Suprapubic skin (tissue), 4 donors: ENCODE data around the gene KLF7. TPM values are rescaled to one million over a fixed set of nuclear protein-coding genes. Genes with fewer than 3 reads are reported as not detected.

Experiments
- DNase-seq, 2 donors: peaks; one replicate each; pipeline ENCODE4 v3.0.0-alpha.2; 2019; ENCODE audit warnings: low spot score in 2 of 2
- H3K27ac ChIP-seq: fragments of 200-600 bp; sonication (generic); one replicate; pipeline ENCODE4 v1.5.1; 2019
- H3K27me3 ChIP-seq: fragments of 200-600 bp; sonication (generic); one replicate; pipeline ENCODE4 v1.5.1; 2019
- H3K36me3 ChIP-seq: fragments of 200-600 bp; sonication (generic); one replicate; pipeline ENCODE4 v1.5.1; 2019
- H3K4me1 ChIP-seq: fragments of 200-600 bp; sonication (generic); one replicate; pipeline ENCODE4 v1.5.1; 2019
- H3K4me3 ChIP-seq: fragments of 200-600 bp; sonication (generic); one replicate; pipeline ENCODE4 v1.5.1; 2019; ENCODE audit warnings: mild to moderate bottlenecking
- H3K9me3 ChIP-seq: fragments of 200-600 bp; sonication (generic); one replicate; pipeline ENCODE4 v1.5.1; 2019
- CTCF ChIP-seq, 2 donors: fragments of 200-600 bp in 1 of 2; fragments of 450-650 bp in 1 of 2; sonication (generic) in 1 of 2; IDR thresholded peaks; one replicate each; pipeline ENCODE4 v1.5.1; 2016 to 2019; ENCODE audit warnings: antibody characterized with exemption in 2 of 2, mild to moderate bottlenecking in 1 of 2, moderate library complexity in 1 of 2
- EP300 ChIP-seq: sonication (generic); formaldehyde crosslinking; IDR thresholded peaks from one replicate; pipeline ENCODE4 v1.6.1; 2017; ENCODE audit warnings: antibody characterized with exemption
- POLR2A ChIP-seq, 2 donors: fragments of 450-650 bp; IDR thresholded peaks; one replicate each; pipeline ENCODE4 v1.6.1; 2017; ENCODE audit warnings: antibody characterized with exemption in 2 of 2, mild to moderate bottlenecking in 2 of 2, moderate library complexity in 2 of 2
- POLR2AphosphoS5 ChIP-seq, 3 donors: sonication (generic); formaldehyde crosslinking; IDR thresholded peaks; one replicate each; pipeline ENCODE4 v1.6.1; 2017; ENCODE audit warnings: antibody characterized with exemption in 3 of 3
- WGBS: methylation state at CpG from one replicate; pipeline ENCODE4 v1.1.5; 2018; 5-methylcytosine and 5-hydroxymethylcytosine counted together
- total RNA-seq, 4 donors: library from RNA; depleted of rRNA; stranded (reverse); fragments of >200 nt; gene quantifications; one replicate each; pipeline ENCODE4 v1.1.0, GENCODE V29; 2016

KLF7 gene
- total RNA-seq, 4 donors from 2014 or later: 10.0 to 17.4 (median 10.7) TPM

- no peaks in the 10 kb centered on the region for H3K27me3 ChIP-seq
- no peak for TF ChIP-seq EP300
- no peak for TF ChIP-seq POLR2A (IDR thresholded peaks at IDR 0.05)
- TF ChIP-seq CTCF (IDR thresholded peaks at IDR 0.05): no peak
- TF ChIP-seq POLR2AphosphoS5 (IDR thresholded peaks at IDR 0.05): no peak
- H3K4me3 ChIP-seq: no peak overlapping the region
- DNase-seq: no peak
- H3K36me3 ChIP-seq: no peaks in the 10 kb centered on the region
- H3K4me1 ChIP-seq: peaks cover 5% of the 10 kb centered on the region
- no peak overlapping the region for H3K27ac ChIP-seq
- WGBS: 66% methylated on average over 5 of the region's 5 CpGs
- no peaks in the 10 kb centered on the region for H3K9me3 ChIP-seq
These were observed 116.6 kb downstream of the KLF7 start for GRCh38 chr2:207049122-207049521.

- Histone ChIP-seq H3K4me1 (peaks cover 5% of the 10 kb centered on the region), H3K9me3 (no peaks in the 10 kb centered on the region), H3K27ac (no peak overlapping the region), H3K27me3 (no peaks in the 10 kb centered on the region), H3K4me3 (no peak overlapping the region), H3K36me3 (no peaks in the 10 kb centered on the region)
- no peak for DNase-seq
- no peak for TF ChIP-seq POLR2AphosphoS5 (IDR thresholded peaks at IDR 0.05)
- 47% methylated on average over 5 of the region's 5 CpGs for WGBS
These were observed 117.3 kb downstream of the KLF7 start for GRCh38 chr2:207048416-207048815.

- Histone ChIP-seq H3K4me3 (no peak overlapping the region), H3K4me1 (peaks cover 5% of the 10 kb centered on the region), H3K36me3 (no peaks in the 10 kb centered on the region), H3K27me3 (no peaks in the 10 kb centered on the region), H3K27ac (no peak overlapping the region), H3K9me3 (no peaks in the 10 kb centered on the region)
- WGBS: 40% methylated on average over 5 of the region's 5 CpGs
- no peak for DNase-seq
- no peak for TF ChIP-seq POLR2AphosphoS5 (IDR thresholded peaks at IDR 0.05)
- no peak for TF ChIP-seq EP300
These were observed 119.0 kb downstream of the KLF7 start for GRCh38 chr2:207046724-207047123.

GRCh38 chr2:207045531-207045930 lies 120.2 kb downstream of the KLF7 start:
- Histone ChIP-seq H3K27me3 (no peaks in the 10 kb centered on the region), H3K4me3 (no peak overlapping the region), H3K9me3 (no peaks in the 10 kb centered on the region), H3K36me3 (no peaks in the 10 kb centered on the region), H3K27ac (no peak overlapping the region), H3K4me1 (peaks cover 10% of the 10 kb centered on the region)
- 70% methylated on average over 3 of the region's 3 CpGs for WGBS
- no peak for TF ChIP-seq EP300
- TF ChIP-seq CTCF (IDR thresholded peaks at IDR 0.05): no peak
- TF ChIP-seq POLR2A (IDR thresholded peaks at IDR 0.05): no peak
- no peak for TF ChIP-seq POLR2AphosphoS5 (IDR thresholded peaks at IDR 0.05)
- no peak for DNase-seq

GRCh38 chr2:207044379-207045362 lies 121.1 kb downstream of the KLF7 start:
- WGBS: 94% methylated on average over 13 of the region's 13 CpGs

More at GRCh38 chr2:207044379-207045362, 121.1 kb downstream of the KLF7 start:
- TF ChIP-seq EP300 (no peak), POLR2AphosphoS5 (IDR thresholded peaks at IDR 0.05) (no peak), CTCF (IDR thresholded peaks at IDR 0.05) (no peak), POLR2A (IDR thresholded peaks at IDR 0.05) (no peak)
- H3K36me3 ChIP-seq: no peaks in the 10 kb centered on the region
- no peak for DNase-seq
- H3K9me3 ChIP-seq: no peaks in the 10 kb centered on the region
- H3K27ac ChIP-seq: no peak overlapping the region
- H3K4me3 ChIP-seq: no peak overlapping the region
- H3K27me3 ChIP-seq: no peaks in the 10 kb centered on the region
- H3K4me1 ChIP-seq: peaks cover 13% of the 10 kb centered on the region
